Spleen (tissue), 11 donors: Measurements from ENCODE around the gene TBXAS1. TPM values are rescaled to one million over a fixed set of nuclear protein-coding genes. Genes with fewer than 3 reads are reported as not detected.

ENCODE experiments used
- DNase-seq: peaks from one replicate; pipeline ENCODE4 v3.0.0-alpha.2; 2020
- H3K27ac ChIP-seq, 8 donors: fragments of 200-600 bp; sonication (generic) in 7 of 8; 1 replicate in 4 of 8; 2 replicates in 4 of 8; pipeline versions ENCODE4 v1.5.0 to v1.8.0; 2016 to 2021; ENCODE audit warnings: inconsistent platforms in 4 of 8, mild to moderate bottlenecking in 4 of 8, moderate library complexity in 1 of 8
- H3K27me3 ChIP-seq, 7 donors: fragments of 200-600 bp; sonication (generic) in 6 of 7; replicated peaks in 1 of 7; 1 replicate in 4 of 7; 2 replicates in 3 of 7; pipeline versions ENCODE4 v1.5.0 to v1.8.0; 2016 to 2021; ENCODE audit warnings: inconsistent platforms in 3 of 7, mild to moderate bottlenecking in 1 of 7
- H3K36me3 ChIP-seq, 6 donors: fragments of 200-600 bp; sonication (generic) in 5 of 6; 1 replicate in 4 of 6; 2 replicates in 2 of 6; pipeline versions ENCODE4 v1.5.0 to v1.8.0; 2016 to 2021; ENCODE audit warnings: inconsistent platforms in 2 of 6
- H3K4me1 ChIP-seq, 6 donors: fragments of 200-600 bp; sonication (generic) in 5 of 6; 1 replicate in 3 of 6; 2 replicates in 3 of 6; pipeline versions ENCODE4 v1.5.0 to v1.8.0; 2016 to 2021; ENCODE audit warnings: inconsistent platforms in 3 of 6
- H3K4me3 ChIP-seq, 8 donors: fragments of 200-600 bp; sonication (generic) in 7 of 8; 1 replicate in 4 of 8; 2 replicates in 4 of 8; pipeline versions ENCODE4 v1.5.0 to v1.8.0; 2016 to 2021; ENCODE audit warnings: inconsistent platforms in 4 of 8, mild to moderate bottlenecking in 4 of 8, moderate library complexity in 2 of 8
- H3K9me3 ChIP-seq, 8 donors: fragments of 200-600 bp; sonication (generic) in 7 of 8; 1 replicate in 4 of 8; 2 replicates in 4 of 8; pipeline versions ENCODE4 v1.5.0 to v1.8.0; 2016 to 2021; ENCODE audit warnings: inconsistent platforms in 4 of 8
- POLR2A ChIP-seq, 3 donors: fragments of 450-650 bp; IDR thresholded peaks; one replicate each; pipeline ENCODE4 v1.5.1; 2017; ENCODE audit warnings: antibody characterized with exemption in 3 of 3, mild to moderate bottlenecking in 1 of 3
- POLR2AphosphoS5 ChIP-seq, 3 donors: sonication (generic); formaldehyde crosslinking; IDR thresholded peaks; one replicate each; pipeline ENCODE4 v1.5.1; 2017; ENCODE audit warnings: antibody characterized with exemption in 3 of 3
- WGBS, 5 donors: extraction: QIAGEN DNeasy Blood & Tissue Kit in 3 of 5; methylation state at CpG; one replicate each; pipeline versions ENCODE4 v1.1.5 to v1.1.7; 2013 to 2018; 5-methylcytosine and 5-hydroxymethylcytosine counted together
- intact Hi-C: fragments of 100-400 bp; cut with DNase I; formaldehyde crosslinking; loops from one replicate; pipeline ENCODE4 v1.15.0; 2023; ENCODE audit warnings: low total_unique reads
- polyA plus RNA-seq, 3 donors: library from polyadenylated mRNA; stranded (reverse); fragments of 200-250 nt; gene quantifications; one replicate each; pipeline ENCODE4 v1.2.1, GENCODE V29; 2013
- total RNA-seq, 7 donors: library from RNA; depleted of rRNA in 3 of 7; stranded (reverse); fragments of >200 nt in 3 of 7; fragmentation: NEBNext Ultra II Directional in 4 of 7; extraction: Animal tissue kit (Norgen Biotek cat#: 25700) in 4 of 7; gene quantifications; one replicate each; pipeline versions ENCODE4 v1.1.0 to v1.2.1, GENCODE V29; 2016 to 2021
- TF ChIP-seq, protein P1 (sequence below), 11 experiments: fragments of 200-600 bp in 7 of 11; fragments of 450-650 bp in 4 of 11; sonication (generic) in 4 of 11; IDR thresholded peaks in 8 of 11; conservative IDR thresholded peaks in 3 of 11; 1 replicate in 7 of 11; 2 replicates in 4 of 11; pipeline versions ENCODE4 v1.4.0 to v1.8.0; 2016 to 2021; ENCODE audit warnings: antibody characterized with exemption in 11 of 11, inconsistent platforms in 4 of 11, mild to moderate bottlenecking in 1 of 11
- donor health status: healthy with polysubstance abuse.
- donor health status: DM: no; HTN: no; CAD: no; lungs with moderate emphysema.
- donor health status: DM: no; HTN: no; CAD: no.
- donor health status: Bipolar disorder and iron deficiency.
- donor health status: healthy.
- donor health status: DM: no; HTN: no; CAD: no.
- donor health status: DM: yes; HTN: yes; CAD: no.

Gene TBXAS1
- total and polyA plus RNA-seq, 10 donors = 19.8 to 287 (median 147) TPM

DNA sequence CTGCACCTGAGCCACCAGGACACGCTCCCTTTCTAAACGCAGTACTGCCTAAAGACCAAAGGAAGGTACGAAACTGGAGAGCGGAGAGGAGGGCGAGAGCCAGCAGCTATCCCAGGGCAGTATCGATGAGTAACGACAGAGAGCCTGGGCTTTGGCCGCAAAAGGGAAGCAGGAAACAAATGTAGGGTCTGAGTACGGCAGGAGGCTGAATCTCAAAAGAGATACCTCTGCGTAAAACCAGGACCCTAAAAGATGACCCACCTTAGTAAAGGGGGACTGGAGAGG lies 213.3 kb downstream of the TBXAS1 start:
- Histone ChIP-seq H3K36me3 (peaks cover 4 to 100% (median 64%) of the 10 kb centered on the region in 6 donors), H3K9me3 (no peaks in the 10 kb centered on the region), H3K27ac (no peak overlapping the region), H3K4me3 (no peak overlapping the region), H3K4me1 (peaks cover 0 to 18% (median 8%) of the 10 kb centered on the region in 6 donors), H3K27me3 (no peaks in the 10 kb centered on the region)
- DNase-seq = no peak
- WGBS, 5 donors = 83 to 95% (median 88%) methylated on average over 10 of the region's 10 CpGs
- intact Hi-C loops = no loop called here
- TF ChIP-seq, protein P1, sequence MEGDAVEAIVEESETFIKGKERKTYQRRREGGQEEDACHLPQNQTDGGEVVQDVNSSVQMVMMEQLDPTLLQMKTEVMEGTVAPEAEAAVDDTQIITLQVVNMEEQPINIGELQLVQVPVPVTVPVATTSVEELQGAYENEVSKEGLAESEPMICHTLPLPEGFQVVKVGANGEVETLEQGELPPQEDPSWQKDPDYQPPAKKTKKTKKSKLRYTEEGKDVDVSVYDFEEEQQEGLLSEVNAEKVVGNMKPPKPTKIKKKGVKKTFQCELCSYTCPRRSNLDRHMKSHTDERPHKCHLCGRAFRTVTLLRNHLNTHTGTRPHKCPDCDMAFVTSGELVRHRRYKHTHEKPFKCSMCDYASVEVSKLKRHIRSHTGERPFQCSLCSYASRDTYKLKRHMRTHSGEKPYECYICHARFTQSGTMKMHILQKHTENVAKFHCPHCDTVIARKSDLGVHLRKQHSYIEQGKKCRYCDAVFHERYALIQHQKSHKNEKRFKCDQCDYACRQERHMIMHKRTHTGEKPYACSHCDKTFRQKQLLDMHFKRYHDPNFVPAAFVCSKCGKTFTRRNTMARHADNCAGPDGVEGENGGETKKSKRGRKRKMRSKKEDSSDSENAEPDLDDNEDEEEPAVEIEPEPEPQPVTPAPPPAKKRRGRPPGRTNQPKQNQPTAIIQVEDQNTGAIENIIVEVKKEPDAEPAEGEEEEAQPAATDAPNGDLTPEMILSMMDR (IDR thresholded peaks at IDR 0.05 in 8 of 11, conservative IDR thresholded peaks at IDR 0.05 in 3 of 11) = no peak
- TF ChIP-seq POLR2AphosphoS5 (IDR thresholded peaks at IDR 0.05) (no peak), POLR2A (IDR thresholded peaks at IDR 0.05) (no peak)

DNA sequence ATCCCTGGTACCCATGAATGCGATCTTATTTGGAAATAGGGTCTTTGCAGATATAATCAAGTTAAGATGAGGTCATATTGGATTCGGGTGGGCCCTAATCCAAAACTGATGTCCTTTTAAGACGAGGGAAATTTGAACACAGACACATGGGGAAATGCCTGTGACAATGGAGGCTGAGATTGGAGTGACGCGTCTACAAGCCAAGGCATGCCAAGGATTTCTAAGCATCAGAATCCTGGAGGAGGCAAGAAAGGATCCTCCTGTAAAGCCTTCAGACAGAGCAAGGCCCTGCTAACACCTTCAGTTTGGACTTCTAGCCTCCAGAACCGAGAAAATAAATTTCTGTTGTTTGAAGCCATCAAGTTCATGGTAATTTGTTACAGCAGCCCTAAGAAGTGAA lies 215.2 kb downstream of the TBXAS1 start:
- H3K4me1 ChIP-seq = peaks cover 0 to 23% (median 13%) of the 10 kb centered on the region in 6 donors
- H3K27ac ChIP-seq = no peak overlapping the region
- no peaks in the 10 kb centered on the region for H3K27me3 ChIP-seq
- H3K9me3 ChIP-seq = no peaks in the 10 kb centered on the region
- H3K4me3 ChIP-seq = no peak overlapping the region
- TF ChIP-seq POLR2AphosphoS5 (IDR thresholded peaks at IDR 0.05) = no peak
- TF ChIP-seq POLR2A (IDR thresholded peaks at IDR 0.05) = no peak
- TF ChIP-seq, protein P1 (IDR thresholded peaks at IDR 0.05 in 8 of 11, conservative IDR thresholded peaks at IDR 0.05 in 3 of 11) = no peak
- WGBS, 5 donors = 94 to 98% (median 95%) methylated on average over 6 of the region's 6 CpGs
- H3K36me3 ChIP-seq = peaks cover 3 to 95% (median 53%) of the 10 kb centered on the region in 6 donors
- DNase-seq = no peak
- intact Hi-C loops = no loop called here

DNA sequence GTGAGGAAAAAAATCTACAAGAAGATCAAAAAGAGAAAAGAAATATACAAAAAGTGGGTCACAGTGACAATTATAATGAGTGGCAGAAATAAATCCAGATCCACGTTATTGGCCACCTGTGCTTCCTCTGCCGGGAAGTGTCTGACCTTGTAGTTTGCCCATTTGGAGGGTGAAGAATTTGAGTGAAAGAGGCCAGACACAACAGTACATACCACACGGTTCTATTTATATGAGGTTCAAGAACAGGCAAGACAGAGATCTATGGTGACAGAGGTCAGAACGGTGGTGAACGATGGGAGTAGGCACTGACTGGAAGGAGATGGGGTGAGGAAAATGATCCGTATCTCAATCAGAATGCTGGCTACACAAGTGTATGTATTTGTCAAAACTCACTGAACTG lies 216.6 kb downstream of the TBXAS1 start:
- WGBS, 5 donors = 65 to 82% (median 72%) methylated on average over 6 of the region's 6 CpGs

DNA sequence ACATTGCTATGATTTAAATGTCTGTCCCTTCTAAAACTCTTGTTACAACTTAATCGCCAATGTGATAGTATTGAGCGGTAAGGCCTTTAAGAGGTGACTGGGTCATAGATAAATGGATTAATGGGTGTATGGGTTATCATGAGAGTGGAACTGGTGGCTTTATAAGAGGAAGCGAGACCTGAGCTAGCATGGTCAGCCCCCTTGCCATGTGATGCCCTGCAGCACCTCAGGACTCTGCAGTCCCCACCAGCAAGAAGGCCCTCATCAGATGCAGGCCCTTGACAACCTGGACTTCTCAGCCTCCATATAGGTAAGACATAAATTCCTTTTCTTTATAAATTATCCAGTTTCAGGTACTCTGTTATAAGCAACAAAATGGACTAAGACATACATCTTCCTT lies 218.1 kb downstream of the TBXAS1 start:
- intact Hi-C loops = no loop called here
- DNase-seq = no peak
- Histone ChIP-seq H3K27me3 (no peaks in the 10 kb centered on the region), H3K36me3 (peaks cover 0 to 93% (median 30%) of the 10 kb centered on the region in 6 donors), H3K9me3 (no peaks in the 10 kb centered on the region), H3K4me1 (peaks cover 0 to 41% (median 18%) of the 10 kb centered on the region in 6 donors), H3K27ac (no peak overlapping the region), H3K4me3 (no peak overlapping the region)
- TF ChIP-seq POLR2A (IDR thresholded peaks at IDR 0.05) (no peak), POLR2AphosphoS5 (IDR thresholded peaks at IDR 0.05) (no peak)
- TF ChIP-seq, protein P1 (IDR thresholded peaks at IDR 0.05 in 8 of 11, conservative IDR thresholded peaks at IDR 0.05 in 3 of 11) = no peak
- WGBS, 5 donors = 96 to 99% (median 97%) methylated on average over 3 of the region's 3 CpGs

More for the DNA sequence above, 216.6 kb downstream of the TBXAS1 start:
- Histone ChIP-seq H3K36me3 (peaks cover 3 to 93% (median 41%) of the 10 kb centered on the region in 6 donors), H3K4me3 (no peak overlapping the region), H3K4me1 (peaks cover 0 to 33% (median 18%) of the 10 kb centered on the region in 6 donors), H3K27me3 (no peaks in the 10 kb centered on the region), H3K9me3 (no peaks in the 10 kb centered on the region), H3K27ac (peak overlapping the region in 1 of 8 donors; percentile 5)
- no peak for DNase-seq
- intact Hi-C loops = no loop called here
- no peak for TF ChIP-seq POLR2AphosphoS5 (IDR thresholded peaks at IDR 0.05)
- TF ChIP-seq, protein P1 (IDR thresholded peaks at IDR 0.05 in 8 of 11, conservative IDR thresholded peaks at IDR 0.05 in 3 of 11) = no peak
- no peak for TF ChIP-seq POLR2A (IDR thresholded peaks at IDR 0.05)
